ENCODE data around the gene CISH. TPM values are rescaled to one million over a fixed set of nuclear protein-coding genes. Genes with fewer than 3 reads are reported as not detected.

Gene CISH
- total RNA-seq, 1 experiment from 2014 or later = 2.3 TPM

- Histone ChIP-seq H4K20me1 (ENCODE audit: low read length) (no peaks in the 10 kb centered on the region), H3K4me3 (ENCODE audit: low read length) (no peak overlapping the region), H2AFZ (ENCODE audit: low read length) (no peak overlapping the region), H3K4me1 (ENCODE audit: insufficient read depth, low read length) (peaks cover 8% of the 10 kb centered on the region; the same call in 1 of the 2 replicates), H3K27ac (ENCODE audit: low read length) (no peak overlapping the region), H3K9ac (ENCODE audit: low read length) (no peak overlapping the region), H3K9me2 (replicated peaks; ENCODE audit: low read length) (no peaks in the 10 kb centered on the region), H3F3A (ENCODE audit: low read length, unreplicated experiment) (no peaks in the 10 kb centered on the region), H3K36me3 (ENCODE audit: low read depth, low read length) (peaks cover 3% of the 10 kb centered on the region; the same call in 1 of the 2 replicates), H3K9me3 (ENCODE audit: low read length) (no peaks in the 10 kb centered on the region), H3K79me2 (ENCODE audit: low read length) (peaks cover 10% of the 10 kb centered on the region), H3K4me2 (ENCODE audit: low read length) (no peak overlapping the region), H3K27me3 (ENCODE audit: low read length) (no peaks in the 10 kb centered on the region)
- POLR2A ChIA-PET (ENCODE audit: unreplicated experiment) = no interaction called here
- BruUV-seq (replicated peaks) = no TSS peak
- TF ChIP-seq CTCF (conservative IDR thresholded peaks at IDR 0.05; ENCODE audit: low read depth, low read length) = no peak
- no peak for TF ChIP-seq EZH2phosphoT487 (IDR thresholded peaks at IDR 0.05; ENCODE audit: borderline replicate concordance, low read length)
- no peak for TF ChIP-seq EZH2 (IDR thresholded peaks at IDR 0.05; ENCODE audit: low read length, unreplicated experiment)
- intact Hi-C loops (cut with micrococcal nuclease) = no loop called here
- CTCF ChIA-PET = no interaction called here
- no peak for ATAC-seq
- no peak for DNase-seq
These were observed 37.1 kb downstream of the CISH start for GRCh38 chr3:50574444-50574831.

- H3F3A ChIP-seq (ENCODE audit: low read length, unreplicated experiment) = no peaks in the 10 kb centered on the region
- BruUV-seq (replicated peaks) = no TSS peak
- ChIA-PET POLR2A (ENCODE audit: unreplicated experiment) (no interaction called here), CTCF (no interaction called here)
- no peaks in the 10 kb centered on the region for H3K27me3 ChIP-seq (ENCODE audit: low read length)
- ATAC-seq (no peak), DNase-seq (no peak)
- H3K4me3 ChIP-seq (ENCODE audit: low read length) = no peak overlapping the region
- no peak overlapping the region for H3K9ac ChIP-seq (ENCODE audit: low read length)
- H3K9me2 ChIP-seq (replicated peaks; ENCODE audit: low read length) = no peaks in the 10 kb centered on the region
- no peak for TF ChIP-seq CTCF (conservative IDR thresholded peaks at IDR 0.05; ENCODE audit: low read depth, low read length)
- no peak for TF ChIP-seq EZH2phosphoT487 (IDR thresholded peaks at IDR 0.05; ENCODE audit: borderline replicate concordance, low read length)
- no peak for TF ChIP-seq EZH2 (IDR thresholded peaks at IDR 0.05; ENCODE audit: low read length, unreplicated experiment)
- H2AFZ ChIP-seq (ENCODE audit: low read length) = no peak overlapping the region
- H3K79me2 ChIP-seq (ENCODE audit: low read length) = peaks cover 11% of the 10 kb centered on the region
- intact Hi-C loops (cut with micrococcal nuclease) = no loop called here
- peaks cover 8% of the 10 kb centered on the region; the same call in 1 of the 2 replicates for H3K4me1 ChIP-seq (ENCODE audit: insufficient read depth, low read length)
- H3K9me3 ChIP-seq (ENCODE audit: low read length) = no peaks in the 10 kb centered on the region
- no peaks in the 10 kb centered on the region for H4K20me1 ChIP-seq (ENCODE audit: low read length)
- no peak overlapping the region for H3K27ac ChIP-seq (ENCODE audit: low read length)
- peaks cover 3% of the 10 kb centered on the region; the same call in 1 of the 2 replicates for H3K36me3 ChIP-seq (ENCODE audit: low read depth, low read length)
- H3K4me2 ChIP-seq (ENCODE audit: low read length) = no peak overlapping the region
These were observed 37.8 kb downstream of the CISH start for GRCh38 chr3:50573566-50574443.

GRCh38 chr3:50572801-50573371 lies 38.7 kb downstream of the CISH start:
- BruUV-seq (replicated peaks) = no TSS peak

More at GRCh38 chr3:50572801-50573371, 38.7 kb downstream of the CISH start:
- Histone ChIP-seq H3K27me3 (ENCODE audit: low read length) (no peaks in the 10 kb centered on the region), H3K4me1 (ENCODE audit: insufficient read depth, low read length) (peaks cover 13% of the 10 kb centered on the region; the same call in 1 of the 2 replicates), H3K79me2 (ENCODE audit: low read length) (peaks cover 11% of the 10 kb centered on the region), H3K4me2 (ENCODE audit: low read length) (no peak overlapping the region), H3K36me3 (ENCODE audit: low read depth, low read length) (peaks cover 3% of the 10 kb centered on the region; the same call in 1 of the 2 replicates), H3K4me3 (ENCODE audit: low read length) (no peak overlapping the region), H3K27ac (ENCODE audit: low read length) (no peak overlapping the region), H3K9ac (ENCODE audit: low read length) (no peak overlapping the region), H3K9me2 (replicated peaks; ENCODE audit: low read length) (no peaks in the 10 kb centered on the region), H4K20me1 (ENCODE audit: low read length) (no peaks in the 10 kb centered on the region), H3K9me3 (ENCODE audit: low read length) (no peaks in the 10 kb centered on the region), H2AFZ (ENCODE audit: low read length) (no peak overlapping the region), H3F3A (ENCODE audit: low read length, unreplicated experiment) (peaks cover 4% of the 10 kb centered on the region)
- ChIA-PET CTCF (no interaction called here), POLR2A (ENCODE audit: unreplicated experiment) (no interaction called here)
- no peak for ATAC-seq
- intact Hi-C loops (cut with micrococcal nuclease) = loop anchor here (1.0 kb wide), 1 partner anchor 41 kb away; no protein-coding TSS in a partner anchor
- TF ChIP-seq EZH2phosphoT487 (IDR thresholded peaks at IDR 0.05; ENCODE audit: borderline replicate concordance, low read length) (no peak), CTCF (conservative IDR thresholded peaks at IDR 0.05; ENCODE audit: low read depth, low read length) (no peak), EZH2 (IDR thresholded peaks at IDR 0.05; ENCODE audit: low read length, unreplicated experiment) (no peak)
- DNase-seq = no peak

Measured in PC-3 (cell line).